Rectal smooth muscle tissue (tissue), 1 donor: Measurements from ENCODE around the gene NCAPD3.

Experiments used
- H3K27ac ChIP-seq: one replicate; pipeline ENCODE4 v1.7.0; 2013; ENCODE audit warnings: low read depth, low read length, inconsistent platforms
- H3K27me3 ChIP-seq: one replicate; pipeline ENCODE4 v1.7.0; 2013; ENCODE audit warnings: low read length; ENCODE audit not compliant: control insufficient read depth, insufficient read depth
- H3K36me3 ChIP-seq: one replicate; pipeline ENCODE4 v1.7.0; 2013; ENCODE audit warnings: low read length; ENCODE audit not compliant: control insufficient read depth, insufficient read depth
- H3K4me1 ChIP-seq: one replicate; pipeline ENCODE4 v1.7.0; 2013; ENCODE audit warnings: low read length; ENCODE audit not compliant: control insufficient read depth, insufficient read depth
- H3K4me3 ChIP-seq: one replicate; pipeline ENCODE4 v1.7.0; 2013; ENCODE audit warnings: low read length
- H3K9ac ChIP-seq: one replicate; pipeline ENCODE4 v1.7.0; 2013; ENCODE audit warnings: low read length

The NCAPD3 gene

GRCh38 chr11:134246100-134246499, 22.3 kb upstream of the NCAPD3 start:
- H3K36me3 ChIP-seq = peaks cover 44% of the 10 kb centered on the region
- no peak overlapping the region for H3K27ac ChIP-seq
- no peak overlapping the region for H3K4me3 ChIP-seq
- no peaks in the 10 kb centered on the region for H3K27me3 ChIP-seq
- no peak overlapping the region for H3K9ac ChIP-seq
- H3K4me1 ChIP-seq = no peaks in the 10 kb centered on the region

GRCh38 chr11:134245434-134245833, 21.7 kb upstream of the NCAPD3 start:
- no peaks in the 10 kb centered on the region for H3K27me3 ChIP-seq
- peaks cover 41% of the 10 kb centered on the region for H3K36me3 ChIP-seq
- no peaks in the 10 kb centered on the region for H3K4me1 ChIP-seq
- no peak overlapping the region for H3K4me3 ChIP-seq
- H3K9ac ChIP-seq = no peak overlapping the region
- H3K27ac ChIP-seq = no peak overlapping the region

GRCh38 chr11:134244593-134244992, 20.8 kb upstream of the NCAPD3 start:
- no peaks in the 10 kb centered on the region for H3K27me3 ChIP-seq
- peaks cover 38% of the 10 kb centered on the region for H3K36me3 ChIP-seq
- H3K27ac ChIP-seq = no peak overlapping the region
- no peak overlapping the region for H3K9ac ChIP-seq
- no peak overlapping the region for H3K4me3 ChIP-seq
- no peaks in the 10 kb centered on the region for H3K4me1 ChIP-seq

GRCh38 chr11:134243913-134244312, 20.1 kb upstream of the NCAPD3 start:
- Histone ChIP-seq H3K27ac (no peak overlapping the region), H3K4me1 (no peaks in the 10 kb centered on the region), H3K27me3 (no peaks in the 10 kb centered on the region), H3K36me3 (peaks cover 41% of the 10 kb centered on the region), H3K9ac (no peak overlapping the region), H3K4me3 (no peak overlapping the region)

GRCh38 chr11:134242376-134242775, 18.6 kb upstream of the NCAPD3 start:
- H3K27ac ChIP-seq = no peak overlapping the region
- no peak overlapping the region for H3K9ac ChIP-seq
- no peaks in the 10 kb centered on the region for H3K4me1 ChIP-seq
- H3K4me3 ChIP-seq = no peak overlapping the region
- no peaks in the 10 kb centered on the region for H3K27me3 ChIP-seq
- peaks cover 31% of the 10 kb centered on the region for H3K36me3 ChIP-seq

- H3K27ac ChIP-seq = no peak overlapping the region
- no peak overlapping the region for H3K4me3 ChIP-seq
- H3K4me1 ChIP-seq = no peaks in the 10 kb centered on the region
- H3K9ac ChIP-seq = no peak overlapping the region
- no peaks in the 10 kb centered on the region for H3K27me3 ChIP-seq
- peaks cover 22% of the 10 kb centered on the region for H3K36me3 ChIP-seq
Measured at GRCh38 chr11:134240592-134240991, 16.8 kb upstream of the NCAPD3 start.

- no peaks in the 10 kb centered on the region for H3K4me1 ChIP-seq
- peaks cover 16% of the 10 kb centered on the region for H3K36me3 ChIP-seq
- H3K27ac ChIP-seq = no peak overlapping the region
- H3K4me3 ChIP-seq = no peak overlapping the region
- H3K27me3 ChIP-seq = no peaks in the 10 kb centered on the region
- no peak overlapping the region for H3K9ac ChIP-seq
Measured at GRCh38 chr11:134238956-134239355, 15.2 kb upstream of the NCAPD3 start.

GRCh38 chr11:134237557-134237922, 13.8 kb upstream of the NCAPD3 start:
- H3K4me3 ChIP-seq = no peak overlapping the region
- H3K36me3 ChIP-seq = peaks cover 16% of the 10 kb centered on the region
- H3K4me1 ChIP-seq = no peaks in the 10 kb centered on the region
- no peak overlapping the region for H3K9ac ChIP-seq
- no peak overlapping the region for H3K27ac ChIP-seq
- no peaks in the 10 kb centered on the region for H3K27me3 ChIP-seq

GRCh38 chr11:134236834-134237556, 13.2 kb upstream of the NCAPD3 start:
- Histone ChIP-seq H3K27me3 (no peaks in the 10 kb centered on the region), H3K36me3 (peaks cover 16% of the 10 kb centered on the region), H3K9ac (no peak overlapping the region), H3K27ac (no peak overlapping the region), H3K4me1 (no peaks in the 10 kb centered on the region), H3K4me3 (no peak overlapping the region)

GRCh38 chr11:134235399-134235798, 11.6 kb upstream of the NCAPD3 start:
- Histone ChIP-seq H3K36me3 (peaks cover 16% of the 10 kb centered on the region), H3K4me3 (no peak overlapping the region), H3K27me3 (no peaks in the 10 kb centered on the region), H3K9ac (no peak overlapping the region), H3K27ac (no peak overlapping the region), H3K4me1 (no peaks in the 10 kb centered on the region)

- peaks cover 5% of the 10 kb centered on the region for H3K36me3 ChIP-seq
- H3K27ac ChIP-seq = no peak overlapping the region
- no peaks in the 10 kb centered on the region for H3K27me3 ChIP-seq
- H3K4me1 ChIP-seq = no peaks in the 10 kb centered on the region
- no peak overlapping the region for H3K9ac ChIP-seq
- no peak overlapping the region for H3K4me3 ChIP-seq
Measured at GRCh38 chr11:134233729-134234179, 10.0 kb upstream of the NCAPD3 start.

GRCh38 chr11:134231958-134232659, 8.3 kb upstream of the NCAPD3 start:
- Histone ChIP-seq H3K36me3 (peaks cover 5% of the 10 kb centered on the region), H3K9ac (no peak overlapping the region), H3K27me3 (no peaks in the 10 kb centered on the region), H3K4me1 (no peaks in the 10 kb centered on the region), H3K27ac (no peak overlapping the region), H3K4me3 (no peak overlapping the region)

GRCh38 chr11:134230339-134230738, 6.6 kb upstream of the NCAPD3 start:
- Histone ChIP-seq H3K27ac (no peak overlapping the region), H3K27me3 (no peaks in the 10 kb centered on the region), H3K4me1 (peaks cover 6% of the 10 kb centered on the region), H3K9ac (no peak overlapping the region), H3K4me3 (no peak overlapping the region), H3K36me3 (peaks cover 5% of the 10 kb centered on the region)
